GM12801 (cell line): ENCODE measurements around the gene ZNF526.

ENCODE experiments used
- CTCF ChIP-seq: IDR thresholded peaks from one replicate; pipeline ENCODE4 v1.5.1; 2011; ENCODE audit warnings: control low read depth; ENCODE audit not compliant: insufficient read length; ENCODE audit errors: extremely low read depth

The ZNF526 gene

DNA sequence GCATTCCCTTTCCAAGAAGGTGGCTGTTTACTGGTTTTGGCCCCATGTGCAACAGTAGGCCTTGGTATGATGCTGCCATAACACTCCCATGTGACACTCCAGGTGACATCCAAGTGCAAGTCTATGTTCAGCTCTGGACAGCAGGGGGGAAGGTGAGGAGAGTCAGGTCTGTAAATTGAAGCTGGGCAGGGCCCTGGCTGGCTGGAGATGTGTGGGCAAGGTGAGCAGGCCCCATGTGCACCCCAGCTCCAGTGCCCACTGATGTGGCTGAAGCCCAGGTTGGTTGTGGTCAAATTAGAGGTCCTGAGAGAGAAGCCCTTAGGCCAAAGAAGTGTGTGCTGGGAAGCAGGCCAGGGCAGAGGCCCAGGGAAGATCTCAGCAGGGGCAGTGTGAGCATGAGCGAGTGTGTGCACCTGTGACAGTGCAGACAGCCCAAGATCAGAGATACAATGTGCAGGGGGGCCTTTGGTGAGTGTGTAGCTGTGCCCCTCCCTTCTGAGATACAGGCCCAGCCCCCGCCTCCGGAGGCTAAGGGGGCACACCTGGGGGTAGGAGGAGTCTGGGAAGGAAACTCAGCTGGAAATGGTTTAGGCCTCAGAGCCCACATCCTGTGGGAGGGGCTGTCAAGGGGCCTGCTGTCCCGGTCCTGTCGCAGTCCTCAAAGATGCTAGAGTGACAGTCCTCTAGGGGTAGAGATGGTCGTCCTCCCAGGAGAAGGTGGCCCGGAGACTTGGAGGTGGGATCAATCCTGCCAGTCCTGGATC, 21.3 kb upstream of the ZNF526 start:
- no peak for TF ChIP-seq CTCF

DNA sequence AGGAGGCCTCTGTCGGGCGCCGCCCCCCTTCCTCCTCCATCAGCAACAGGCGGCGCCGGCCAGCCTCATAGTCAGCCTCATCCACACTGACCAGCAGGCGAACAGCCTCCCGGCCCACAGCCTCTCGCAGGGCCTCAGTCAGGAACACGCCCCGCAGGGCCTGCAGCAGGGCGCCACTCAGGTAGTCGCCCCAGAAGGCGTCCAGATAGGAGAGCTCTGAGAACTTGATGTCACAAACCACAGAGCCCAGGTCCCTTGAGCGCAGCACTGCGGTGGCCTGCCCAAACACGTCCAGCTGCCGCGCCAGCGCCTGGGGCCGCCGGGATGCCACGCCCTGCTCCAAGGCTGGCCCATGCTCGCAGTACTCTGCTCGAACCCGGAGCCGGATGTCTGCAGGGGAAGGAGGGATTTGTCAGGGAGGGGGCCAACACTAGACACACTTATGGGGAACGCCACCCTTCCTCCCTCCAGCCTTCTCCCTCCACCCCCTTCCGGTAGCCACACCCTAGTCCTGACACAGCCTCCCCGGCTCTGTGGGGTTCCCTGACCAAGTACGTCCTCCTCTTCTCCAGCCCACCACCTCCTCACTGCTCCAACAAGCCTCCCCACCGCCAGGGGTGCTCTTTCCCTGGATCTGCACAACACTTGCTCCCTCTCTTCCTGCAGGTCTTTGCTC, 20.5 kb upstream of the ZNF526 start:
- TF ChIP-seq CTCF: no peak

DNA sequence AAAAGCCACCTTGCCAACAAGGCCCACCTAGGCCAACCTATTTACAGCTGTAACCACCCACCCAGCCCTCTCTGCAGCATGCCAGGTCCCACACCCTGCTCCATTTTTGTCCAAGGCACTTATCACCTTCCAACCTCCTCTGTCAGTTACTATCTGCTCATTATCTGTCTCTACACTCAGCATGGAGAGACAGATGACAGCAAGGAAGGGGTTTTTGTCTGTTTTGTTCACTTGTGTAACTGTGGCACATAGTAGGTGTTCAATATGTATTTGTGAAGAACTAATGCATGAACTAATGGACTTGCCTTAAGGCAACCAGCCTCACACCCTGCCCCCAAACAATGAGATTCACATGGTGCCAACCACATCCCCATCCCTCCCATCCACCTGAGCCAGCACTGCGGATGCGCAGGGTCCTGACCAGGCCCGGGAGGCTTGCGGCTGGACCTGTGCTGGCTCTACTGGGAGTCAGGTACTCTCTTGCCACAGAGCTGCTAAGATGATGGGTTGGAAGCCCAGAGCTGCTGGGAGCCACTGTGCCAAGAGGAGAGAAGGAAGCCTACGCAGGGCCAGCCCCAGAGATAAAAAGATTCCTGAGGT, 19.9 kb upstream of the ZNF526 start:
- no peak for TF ChIP-seq CTCF

GRCh38 chr19:42201489-42202289, 18.4 kb upstream of the ZNF526 start:
- TF ChIP-seq CTCF: no peak

- TF ChIP-seq CTCF: no peak
These were observed 17.7 kb upstream of the ZNF526 start for GRCh38 chr19:42202290-42202880.

DNA sequence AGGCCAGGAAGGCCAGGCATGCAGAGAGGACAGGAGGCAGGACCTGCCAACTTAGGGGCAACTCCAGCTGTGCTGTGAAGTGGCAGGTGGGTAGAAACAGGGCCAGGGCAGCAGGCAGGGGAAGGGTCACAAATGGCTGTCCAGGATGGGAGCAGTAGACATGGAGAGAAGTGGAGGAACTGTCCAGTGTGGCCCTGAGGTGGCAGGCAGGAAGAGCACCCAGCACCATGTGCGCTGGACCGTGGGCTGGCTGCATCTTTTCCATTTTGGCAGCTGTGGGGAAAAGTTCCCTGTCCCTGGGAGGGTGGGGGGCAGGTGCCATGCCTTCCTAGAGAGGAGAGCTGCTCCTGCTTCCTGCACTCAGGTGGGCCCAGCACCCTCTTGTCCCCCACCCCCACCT, 16.4 kb upstream of the ZNF526 start:
- TF ChIP-seq CTCF: no peak

- no peak for TF ChIP-seq CTCF
These were observed 15.4 kb upstream of the ZNF526 start for GRCh38 chr19:42204664-42205063.
